NB4 (cell line): ENCODE data around the gene RUFY3.

ENCODE experiments used
- CTCF ChIP-seq: IDR thresholded peaks from one replicate; pipeline ENCODE4 v1.5.1; 2012; ENCODE audit warnings: low read depth, low read length
- MAX ChIP-seq: IDR thresholded peaks from 2 replicates; pipeline ENCODE4 v1.6.1; 2011; ENCODE audit warnings: low read depth, low read length
- POLR2A ChIP-seq: IDR thresholded peaks from 2 replicates; pipeline ENCODE4 v1.6.1; 2011; ENCODE audit warnings: mild to moderate bottlenecking; ENCODE audit not compliant: insufficient read length; ENCODE audit errors: extremely low read depth

- TF ChIP-seq CTCF (no peak), POLR2A (peak; percentile 84), MAX (peak; percentile 66; the same call in 1 of the 2 replicates)
Measured at GRCh38 chr4:70839589-70840093, 117.9 kb downstream of the RUFY3 start, which contains the start of gene GRSF1.
